ENCODE results near the gene LGALS8.

DNA sequence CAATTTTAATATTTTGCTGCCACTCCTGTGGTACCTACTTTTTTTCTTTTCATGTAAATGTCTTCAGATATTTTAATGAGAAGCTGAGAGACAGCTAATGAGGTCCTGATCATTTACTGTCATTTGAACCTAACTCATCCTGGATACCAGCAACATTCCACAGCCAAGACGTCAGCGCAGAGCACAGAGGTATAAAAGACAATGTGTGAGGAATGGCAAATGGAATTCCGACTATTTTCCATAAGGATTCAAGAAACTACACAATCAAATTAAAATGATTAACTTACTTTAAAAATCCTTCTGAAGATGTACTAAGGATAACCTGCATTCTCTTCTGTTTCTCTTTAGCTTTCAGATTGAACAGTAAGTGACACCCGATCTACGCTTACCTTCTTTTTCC, 41.7 kb downstream of the LGALS8 start:
- TF ChIP-seq CTCF (IDR thresholded peaks at IDR 0.05) (no peak), POLR2A (IDR thresholded peaks at IDR 0.05) (no peak)

Measured in body of pancreas (tissue), 4 donors.